Endothelial cell of umbilical vein (primary cell): ENCODE results near the gene NLRP9. TPM values are rescaled to one million over a fixed set of nuclear protein-coding genes. Genes with fewer than 3 reads are reported as not detected.

ENCODE experiments used
- BruUV-seq: library from RNA; stranded (reverse); fragments of 400-500 nt; replicated peaks from 2 replicates; lab custom pipeline; 2021; lab: Mats Ljungman, UMichigan
- CTCF ChIA-PET: fragments of 300-600, 350-600 bp; sonication (Branson Sonifier 250); formaldehyde crosslinking; loops from one replicate; lab custom pipeline; 2021; ENCODE audit warnings: antibody characterized with exemption, inconsistent platforms; lab: Charles Lee
- POLR2A ChIA-PET: fragments of 300-600, 350-600 bp; sonication (Branson Sonifier 250); formaldehyde crosslinking; loops from one replicate; lab custom pipeline; 2021; ENCODE audit warnings: antibody characterized with exemption, inconsistent platforms; lab: Charles Lee
- DNase-seq: peaks from one replicate; pipeline ENCODE4 v3.0.0-alpha.2; 2011; ENCODE audit warnings: low read depth, low spot score
- FAIRE-seq: peaks from 2 replicates; lab custom pipeline; 2011; peaks lifted over from hg19 to GRCh38; lab: Jason Lieb, UNC
- H2AFZ ChIP-seq: 2 replicates; pipeline ENCODE4 v1.6.0; 2012; ENCODE audit warnings: low read depth, low read length, control low read depth, inconsistent platforms
- H3K27ac ChIP-seq: 2 replicates; pipeline ENCODE4 v1.5.1; 2011; ENCODE audit warnings: low read depth, mild to moderate bottlenecking, control low read depth, low read length, moderate library complexity; ENCODE audit not compliant: insufficient read depth
- H3K27me3 ChIP-seq, 2 experiments: 2 replicates each; pipeline versions ENCODE4 v1.6.0 to v1.6.1; 2011; ENCODE audit warnings: low read length in 2 of 2, mixed read lengths in 1 of 2; ENCODE audit not compliant: control insufficient read depth in 2 of 2, insufficient read depth in 2 of 2
- H3K36me3 ChIP-seq, 2 experiments: 2 replicates in 1 of 2; 3 replicates in 1 of 2; pipeline ENCODE4 v1.5.1; 2011; ENCODE audit warnings: low read length in 2 of 2, mild to moderate bottlenecking in 1 of 2, moderate library complexity in 1 of 2; ENCODE audit not compliant: control insufficient read depth in 2 of 2, insufficient read depth in 2 of 2; ENCODE audit errors: extremely low read depth in 1 of 2
- H3K4me1 ChIP-seq: 3 replicates; pipeline ENCODE4 v1.5.1; 2011; ENCODE audit warnings: mild to moderate bottlenecking, low read length; ENCODE audit not compliant: control insufficient read depth, insufficient read depth; ENCODE audit errors: extremely low read depth
- H3K4me2 ChIP-seq: 2 replicates; pipeline ENCODE4 v1.6.1; 2011; ENCODE audit warnings: low read length, control low read depth, mixed read lengths; ENCODE audit not compliant: insufficient read depth
- H3K4me3 ChIP-seq, 3 experiments: fragments of 200-600 bp in 1 of 3; sonication (generic), shearing (Covaris generic) in 1 of 3; replicated peaks in 1 of 3; 2 replicates each; pipeline ENCODE4 v1.5.1; 2011 to 2016; ENCODE audit warnings: control low read depth in 3 of 3, low read length in 3 of 3, mild to moderate bottlenecking in 2 of 3, inconsistent platforms in 1 of 3, low read depth in 1 of 3, moderate library complexity in 1 of 3; ENCODE audit not compliant: insufficient read depth in 1 of 3
- H3K79me2 ChIP-seq: 2 replicates; pipeline ENCODE4 v1.6.0; 2012; ENCODE audit warnings: low read length, inconsistent platforms; ENCODE audit not compliant: control insufficient read depth, insufficient read depth
- H3K9ac ChIP-seq: replicated peaks from 2 replicates; pipeline ENCODE3; 2011; ENCODE audit warnings: low read length, control low read depth; ENCODE audit not compliant: insufficient read depth; ENCODE audit errors: extremely low read depth
- H3K9me1 ChIP-seq: replicated peaks from 3 replicates; pipeline ENCODE4 v1.6.0; 2011; ENCODE audit warnings: mild to moderate bottlenecking, low read length; ENCODE audit not compliant: control insufficient read depth, insufficient read depth; ENCODE audit errors: extremely low read depth
- H3K9me3 ChIP-seq: replicated peaks from 2 replicates; pipeline ENCODE4 v1.5.1; 2012; ENCODE audit warnings: low read length, inconsistent platforms; ENCODE audit not compliant: control insufficient read depth, insufficient read depth
- H4K20me1 ChIP-seq: replicated peaks from 2 replicates; pipeline ENCODE3; 2011; ENCODE audit warnings: mild to moderate bottlenecking, low read length; ENCODE audit not compliant: control insufficient read depth, insufficient read depth; ENCODE audit errors: extremely low read depth
- EZH2 ChIP-seq: IDR thresholded peaks from 2 replicates; pipeline ENCODE4 v1.6.1; 2012; ENCODE audit warnings: borderline replicate concordance, low read depth, mild to moderate bottlenecking, moderate library complexity, low read length, inconsistent platforms; ENCODE audit not compliant: severe bottlenecking
- FOS ChIP-seq: IDR thresholded peaks from 2 replicates; pipeline ENCODE4 v1.6.1; 2011; ENCODE audit warnings: mild to moderate bottlenecking, low read length, moderate library complexity, borderline replicate concordance; ENCODE audit not compliant: insufficient read depth
- GATA2 ChIP-seq: IDR thresholded peaks from 2 replicates; pipeline ENCODE4 v1.7.0; 2011; ENCODE audit warnings: low read depth, mild to moderate bottlenecking, moderate library complexity, mixed read lengths, low read length; ENCODE audit not compliant: insufficient read length, insufficient read depth
- MYC ChIP-seq: IDR thresholded peaks from one replicate; pipeline ENCODE4 v1.6.1; 2011; ENCODE audit warnings: mild to moderate bottlenecking, low read depth, low read length
- POLR2AphosphoS5 ChIP-seq: IDR thresholded peaks from 2 replicates; pipeline ENCODE4 v1.6.1; 2012; ENCODE audit warnings: low read depth, mild to moderate bottlenecking, control low read depth, low read length, moderate library complexity; ENCODE audit not compliant: insufficient read depth
- dilution Hi-C: fragments of 300-500 bp; cut with MboI; formaldehyde crosslinking; loops from one replicate; pipeline ENCODE4 v1.15.0; 2019; ENCODE audit warnings: low sequenced_read_pairs; ENCODE audit not compliant: extremely low pct_ligation_motif_present
- intact Hi-C: fragments of 100-400 bp; cut with micrococcal nuclease; formaldehyde crosslinking; loops from one replicate; pipeline ENCODE4 v1.10.0; 2022
- polyA plus RNA-seq, 4 experiments: library from polyadenylated mRNA; depleted of rRNA in 3 of 4; stranded (reverse) in 3 of 4; unstranded in 1 of 4; fragments of >200 nt; gene quantifications; 2 replicates each; pipeline versions ENCODE4 v1.2.1 to v1.2.3, GENCODE V29; 2011 to 2012; ENCODE audit warnings: missing spikeins in 1 of 4
- total RNA-seq: library from RNA; stranded (reverse); gene quantifications from 2 replicates; pipeline ENCODE4 v1.2.3, GENCODE V29; 2021
- TF ChIP-seq, protein P1 (sequence below): IDR thresholded peaks from 2 replicates; pipeline ENCODE4 v1.6.1; 2011; ENCODE audit not compliant: insufficient read depth, insufficient read length

NLRP9 gene
- total and polyA plus RNA-seq, 2 donors (not counting 3 experiments of a cell fraction or from before 2014, with no cell fraction given): not detected

DNA sequence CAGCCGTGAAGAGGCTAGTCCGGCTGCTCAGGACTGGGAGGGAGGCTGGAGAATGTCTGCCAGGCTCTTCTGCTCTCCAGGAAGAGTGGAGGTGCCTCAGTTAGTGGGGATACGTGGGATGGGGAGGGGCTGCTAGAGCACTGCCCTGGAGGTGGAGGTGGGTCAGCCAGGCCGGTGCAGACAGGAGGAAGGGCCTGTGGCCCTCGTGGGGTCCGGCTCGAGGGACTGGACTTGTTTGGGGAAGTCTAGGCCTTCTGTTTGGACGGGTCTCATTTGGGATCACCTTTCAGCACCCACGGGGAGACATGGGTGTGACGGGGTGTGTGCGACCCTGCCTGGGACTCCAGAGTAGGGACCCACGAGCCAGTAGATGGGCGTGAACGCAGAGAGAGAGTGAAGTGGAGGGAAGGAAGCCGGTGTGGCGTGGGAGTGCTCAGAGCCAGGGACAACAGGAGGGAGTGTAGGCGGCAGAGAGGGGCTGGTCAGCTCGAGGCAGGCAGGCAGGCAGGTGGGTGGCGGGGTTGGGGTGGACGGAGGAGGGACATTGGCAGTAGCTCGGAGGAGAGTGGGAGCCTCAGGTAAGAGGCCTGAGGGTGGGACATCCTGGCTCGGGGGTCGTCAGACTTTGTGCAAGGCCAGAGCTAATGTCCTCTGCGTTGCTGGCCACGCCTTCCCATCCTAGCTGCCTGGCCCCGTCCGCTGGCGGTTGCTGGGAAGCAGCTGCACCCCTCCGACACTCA, 51.7 kb downstream of the NLRP9 start:
- no peaks in the 10 kb centered on the region for H4K20me1 ChIP-seq
- ChIA-PET POLR2A (no interaction called here), CTCF (no interaction called here)
- peaks cover 3 to 53% of the 10 kb centered on the region in 2 experiments for H3K36me3 ChIP-seq
- H3K4me1 ChIP-seq: no peaks in the 10 kb centered on the region
- no peaks in the 10 kb centered on the region for H3K9me3 ChIP-seq
- dilution Hi-C loops (no loop called here), intact Hi-C loops (no loop called here)
- H3K9me1 ChIP-seq: no peaks in the 10 kb centered on the region
- no peak overlapping the region for H3K4me2 ChIP-seq
- no peak overlapping the region for H2AFZ ChIP-seq
- TF ChIP-seq GATA2 (no peak), FOS (no peak), EZH2 (no peak)
- H3K4me3 ChIP-seq: no peak overlapping the region
- H3K27ac ChIP-seq: no peak overlapping the region
- FAIRE-seq (no peak), DNase-seq (no peak)
- peaks cover 37% of the 10 kb centered on the region for H3K79me2 ChIP-seq
- BruUV-seq: no TSS peak
- no peaks in the 10 kb centered on the region for H3K27me3 ChIP-seq
- no peak overlapping the region for H3K9ac ChIP-seq

DNA sequence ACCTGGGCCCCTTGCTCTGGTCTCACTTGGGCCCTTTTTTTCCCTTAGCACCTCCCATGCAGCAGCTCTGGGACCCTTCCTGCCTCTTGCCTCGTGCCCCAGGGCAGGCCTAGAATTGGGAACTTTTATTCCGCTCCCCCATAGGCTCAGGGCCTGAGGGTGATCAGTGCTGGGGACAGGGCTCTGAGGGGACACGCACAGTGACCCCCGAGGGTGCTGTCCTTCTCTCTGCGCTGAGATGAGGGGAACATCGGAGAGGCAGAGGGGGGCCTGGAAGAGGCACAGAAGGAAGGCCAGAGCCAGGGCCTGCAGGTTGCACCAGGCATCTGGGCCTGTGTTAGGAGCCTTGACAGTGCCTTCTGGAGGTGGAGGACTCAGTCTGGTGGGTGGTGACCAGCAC, 52.4 kb downstream of the NLRP9 start:
- H3K79me2 ChIP-seq: peaks cover 44% of the 10 kb centered on the region

More for the DNA sequence above, 52.4 kb downstream of the NLRP9 start:
- POLR2A ChIA-PET: no interaction called here
- FAIRE-seq: no peak
- intact Hi-C loops (no loop called here), dilution Hi-C loops (no loop called here)
- no TSS peak for BruUV-seq
- H3K27me3 ChIP-seq: no peaks in the 10 kb centered on the region
- CTCF ChIA-PET: no interaction called here
- H3K27ac ChIP-seq: no peak overlapping the region
- H3K4me3 ChIP-seq: no peak overlapping the region
- no peaks in the 10 kb centered on the region for H3K9me1 ChIP-seq
- H2AFZ ChIP-seq: no peak overlapping the region
- no peak overlapping the region for H3K9ac ChIP-seq
- peaks cover 3 to 57% of the 10 kb centered on the region in 2 experiments for H3K36me3 ChIP-seq
- no peak overlapping the region for H3K4me2 ChIP-seq
- H4K20me1 ChIP-seq: no peaks in the 10 kb centered on the region
- no peak for DNase-seq
- H3K9me3 ChIP-seq: no peaks in the 10 kb centered on the region
- no peak for TF ChIP-seq MYC
- TF ChIP-seq FOS: no peak
- no peak for TF ChIP-seq POLR2AphosphoS5
- TF ChIP-seq EZH2: no peak
- TF ChIP-seq, protein P1, sequence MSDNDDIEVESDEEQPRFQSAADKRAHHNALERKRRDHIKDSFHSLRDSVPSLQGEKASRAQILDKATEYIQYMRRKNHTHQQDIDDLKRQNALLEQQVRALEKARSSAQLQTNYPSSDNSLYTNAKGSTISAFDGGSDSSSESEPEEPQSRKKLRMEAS: no peak
- no peaks in the 10 kb centered on the region for H3K4me1 ChIP-seq
